IMR-90 (cell line): ENCODE data around the gene OR8S1.

Experiments
- CTCF ChIP-seq: conservative IDR thresholded peaks from 2 replicates; pipeline ENCODE4 v1.5.1; 2012; ENCODE audit warnings: mild to moderate bottlenecking, low read depth, low read length, improper control_type of control experiment
- RAD21 ChIP-seq: IDR thresholded peaks from 2 replicates; pipeline ENCODE4 v1.6.1; 2012; ENCODE audit warnings: low read length, improper control_type of control experiment

- TF ChIP-seq RAD21 (no peak), CTCF (no peak)
Observed at GRCh38 chr12:48545833-48546469, 20.5 kb downstream of the OR8S1 start.
